ENCODE results near the gene DUSP15. TPM values are rescaled to one million over a fixed set of nuclear protein-coding genes. Genes with fewer than 3 reads are reported as not detected.
A peak's percentile ranks its signal among the peaks of the same experiment; 100 is the strongest.

DUSP15 gene
- total RNA-seq, 1 donor from 2014 or later = 2.4 TPM

DNA sequence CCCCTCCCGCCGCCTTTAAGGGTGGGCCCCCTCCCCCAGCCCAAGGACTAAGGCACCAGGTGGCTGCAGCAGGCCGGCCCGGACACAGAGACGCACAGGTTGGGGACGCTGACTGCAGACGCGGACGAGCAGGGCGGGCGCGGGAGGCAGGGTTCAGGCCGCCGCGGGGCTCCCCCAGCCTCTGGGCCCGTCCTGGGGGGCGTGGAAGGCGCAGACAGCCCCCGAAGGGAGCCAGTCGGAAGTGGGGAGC, 9.3 kb downstream of the DUSP15 start:
- H3K9me3 ChIP-seq = no peaks in the 10 kb centered on the region
- no peak for DNase-seq
- no peak overlapping the region for H3K27ac ChIP-seq
- intact Hi-C loops (cut with DNase I) = no loop called here
- no peaks in the 10 kb centered on the region for H3K36me3 ChIP-seq
- H3K4me1 ChIP-seq = peaks cover 11% of the 10 kb centered on the region
- H3K4me3 ChIP-seq = peak overlapping the region; percentile 56
- H3K27me3 ChIP-seq = peaks cover 32% of the 10 kb centered on the region
- peak; percentile 31 for ATAC-seq
- TF ChIP-seq, protein P1, sequence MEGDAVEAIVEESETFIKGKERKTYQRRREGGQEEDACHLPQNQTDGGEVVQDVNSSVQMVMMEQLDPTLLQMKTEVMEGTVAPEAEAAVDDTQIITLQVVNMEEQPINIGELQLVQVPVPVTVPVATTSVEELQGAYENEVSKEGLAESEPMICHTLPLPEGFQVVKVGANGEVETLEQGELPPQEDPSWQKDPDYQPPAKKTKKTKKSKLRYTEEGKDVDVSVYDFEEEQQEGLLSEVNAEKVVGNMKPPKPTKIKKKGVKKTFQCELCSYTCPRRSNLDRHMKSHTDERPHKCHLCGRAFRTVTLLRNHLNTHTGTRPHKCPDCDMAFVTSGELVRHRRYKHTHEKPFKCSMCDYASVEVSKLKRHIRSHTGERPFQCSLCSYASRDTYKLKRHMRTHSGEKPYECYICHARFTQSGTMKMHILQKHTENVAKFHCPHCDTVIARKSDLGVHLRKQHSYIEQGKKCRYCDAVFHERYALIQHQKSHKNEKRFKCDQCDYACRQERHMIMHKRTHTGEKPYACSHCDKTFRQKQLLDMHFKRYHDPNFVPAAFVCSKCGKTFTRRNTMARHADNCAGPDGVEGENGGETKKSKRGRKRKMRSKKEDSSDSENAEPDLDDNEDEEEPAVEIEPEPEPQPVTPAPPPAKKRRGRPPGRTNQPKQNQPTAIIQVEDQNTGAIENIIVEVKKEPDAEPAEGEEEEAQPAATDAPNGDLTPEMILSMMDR (IDR thresholded peaks at IDR 0.05) = no peak

DNA sequence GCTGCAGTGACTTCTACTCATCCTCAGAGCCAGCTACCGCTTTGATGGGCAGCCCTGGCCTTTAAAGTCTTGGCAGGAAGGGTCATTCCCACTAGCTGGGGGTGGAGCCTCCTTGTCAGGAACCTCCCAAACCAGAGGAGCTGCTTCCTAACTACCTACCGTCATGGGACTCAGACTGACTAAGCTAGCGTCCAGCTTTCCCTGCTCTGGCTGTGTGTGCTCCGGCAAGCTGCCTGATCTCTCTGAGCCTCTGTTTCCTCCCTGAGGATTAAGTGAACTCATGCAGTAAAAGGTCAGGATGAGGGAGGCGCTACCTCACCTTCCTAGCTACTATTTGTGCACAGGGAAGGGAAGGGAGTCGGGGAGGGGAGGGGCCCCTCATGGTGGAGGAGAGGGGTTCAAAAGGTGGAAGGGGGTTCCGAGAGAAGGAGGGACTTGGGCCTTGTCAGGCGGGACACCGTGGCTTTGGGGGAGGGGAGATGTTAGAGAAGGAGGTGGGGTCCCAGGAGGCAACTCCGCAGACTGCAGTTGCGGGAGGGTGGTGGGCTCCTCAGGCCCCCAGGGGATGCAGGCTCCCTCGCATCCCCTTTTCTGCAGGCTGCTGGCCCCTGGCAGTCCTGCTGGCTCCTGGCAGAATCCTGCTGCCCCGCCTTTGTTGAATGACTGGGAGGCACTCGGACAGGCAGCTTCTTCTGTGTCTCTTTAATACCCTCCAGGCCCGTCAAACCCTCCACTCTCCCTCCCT, 9.8 kb downstream of the DUSP15 start:
- Histone ChIP-seq H3K27me3 (peaks cover 33% of the 10 kb centered on the region), H3K4me3 (peak overlapping the region; percentile 56), H3K36me3 (no peaks in the 10 kb centered on the region), H3K9me3 (no peaks in the 10 kb centered on the region), H3K4me1 (peaks cover 11% of the 10 kb centered on the region), H3K27ac (no peak overlapping the region)
- no peak for DNase-seq
- TF ChIP-seq, protein P1 (IDR thresholded peaks at IDR 0.05) = no peak
- ATAC-seq = peak; percentile 18
- intact Hi-C loops (cut with DNase I) = no loop called here

DNA sequence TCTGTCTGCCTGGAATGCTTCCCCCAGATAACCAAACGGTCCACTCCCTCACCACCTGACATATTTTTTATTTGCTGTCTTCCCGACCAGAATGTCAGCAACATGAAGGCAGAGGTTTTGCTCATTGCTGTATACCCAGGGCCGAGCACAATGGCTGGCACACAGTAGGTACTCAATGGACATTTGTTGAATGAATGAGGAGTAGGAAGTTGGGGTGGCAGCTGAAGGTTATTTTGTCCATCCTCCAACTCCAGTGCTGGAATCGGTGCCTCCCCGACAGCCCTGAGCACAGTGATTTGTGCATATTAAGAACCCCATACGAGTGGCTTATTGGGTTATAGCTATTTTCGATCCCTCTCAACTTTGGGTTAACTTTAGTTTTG, 10.3 kb downstream of the DUSP15 start:
- no peaks in the 10 kb centered on the region for H3K9me3 ChIP-seq
- H3K27ac ChIP-seq = no peak overlapping the region
- ATAC-seq (no peak), DNase-seq (no peak)
- no peaks in the 10 kb centered on the region for H3K36me3 ChIP-seq
- intact Hi-C loops (cut with DNase I) = loop anchor here (10.0 kb wide), 1 partner anchor 165 kb away; no protein-coding TSS in a partner anchor
- H3K4me3 ChIP-seq = no peak overlapping the region
- peaks cover 39% of the 10 kb centered on the region for H3K27me3 ChIP-seq
- H3K4me1 ChIP-seq = peaks cover 11% of the 10 kb centered on the region
- TF ChIP-seq, protein P1 (IDR thresholded peaks at IDR 0.05) = no peak

DNA sequence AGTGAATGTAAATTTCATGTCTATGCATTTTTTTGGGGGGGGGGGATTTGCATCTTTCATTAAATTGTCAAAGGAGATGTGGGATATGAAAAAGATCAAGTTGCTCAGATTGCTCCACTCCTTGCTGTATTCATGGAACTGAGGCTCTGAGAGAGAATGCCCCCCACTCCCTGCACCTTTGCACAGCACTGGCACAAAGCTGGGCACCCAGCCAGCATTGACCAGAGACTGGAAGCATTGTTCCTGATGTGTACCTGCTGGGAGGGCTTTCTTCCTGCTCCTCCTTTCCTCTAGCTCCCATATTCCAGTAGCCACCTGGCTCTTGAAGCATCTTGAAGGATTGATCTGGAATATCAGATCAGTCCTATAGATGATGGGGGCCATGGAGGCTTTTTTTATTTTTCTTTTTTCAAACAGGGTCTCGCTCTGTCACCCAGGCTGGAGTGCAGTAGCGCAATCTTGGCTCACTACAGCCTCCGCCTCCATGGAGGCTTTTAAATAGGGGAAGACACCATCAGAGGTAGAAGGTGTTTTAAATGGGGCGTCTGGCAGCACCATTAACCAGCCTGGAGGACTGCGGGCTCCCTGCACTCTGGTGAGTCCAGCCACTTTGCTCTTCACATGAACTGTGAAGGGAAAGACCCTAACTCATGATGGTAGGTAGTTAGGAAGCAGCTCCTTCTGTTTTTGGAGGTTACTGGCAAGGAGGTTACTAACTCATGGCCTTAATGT, 10.9 kb downstream of the DUSP15 start:
- no peak overlapping the region for H3K27ac ChIP-seq
- intact Hi-C loops (cut with DNase I) = loop anchor here (10.0 kb wide), 1 partner anchor 165 kb away; no protein-coding TSS in a partner anchor
- TF ChIP-seq, protein P1 (IDR thresholded peaks at IDR 0.05) = no peak
- peaks cover 40% of the 10 kb centered on the region for H3K27me3 ChIP-seq
- no peaks in the 10 kb centered on the region for H3K36me3 ChIP-seq
- H3K4me1 ChIP-seq = peaks cover 11% of the 10 kb centered on the region
- ATAC-seq = no peak
- H3K4me3 ChIP-seq = no peak overlapping the region
- DNase-seq = no peak
- H3K9me3 ChIP-seq = no peaks in the 10 kb centered on the region

DNA sequence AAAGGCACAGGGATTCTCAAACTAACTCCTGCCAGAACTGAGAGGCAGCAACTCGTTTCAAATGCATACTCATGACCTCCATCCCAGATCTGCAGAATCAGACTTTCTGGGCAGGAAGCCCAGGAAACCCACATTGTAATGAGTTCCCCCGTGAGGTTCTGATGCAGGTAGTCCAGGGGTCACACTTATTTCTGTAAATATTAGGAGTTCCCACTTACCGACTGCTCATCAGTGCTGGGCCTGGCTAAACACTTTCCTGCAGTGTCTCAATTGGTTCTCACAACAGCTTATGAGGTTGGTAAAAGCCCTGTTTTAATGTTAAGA, 11.6 kb downstream of the DUSP15 start:
- Histone ChIP-seq H3K27me3 (peaks cover 40% of the 10 kb centered on the region), H3K4me3 (no peak overlapping the region), H3K36me3 (no peaks in the 10 kb centered on the region), H3K4me1 (peaks cover 11% of the 10 kb centered on the region), H3K9me3 (no peaks in the 10 kb centered on the region), H3K27ac (no peak overlapping the region)
- intact Hi-C loops (cut with DNase I) = loop anchor here (10.0 kb wide), 1 partner anchor 166 kb away; no protein-coding TSS in a partner anchor
- TF ChIP-seq, protein P1 (IDR thresholded peaks at IDR 0.05) = no peak
- ATAC-seq (no peak), DNase-seq (no peak)
